Measurements from ENCODE around the gene GCC1.

The GCC1 gene

GRCh38 chr7:127586346-127586745 is 950 bp upstream of the GCC1 start:
- TF ChIP-seq CTCF (IDR thresholded peaks at IDR 0.05), result no peak
- DNase-seq (ENCODE audit: low spot score), result no peak
- peak overlapping the region; percentile 93 for H3K4me3 ChIP-seq
- H3K27ac ChIP-seq, result peak overlapping the region in 1 of 2 donors; percentile 93

DNA sequence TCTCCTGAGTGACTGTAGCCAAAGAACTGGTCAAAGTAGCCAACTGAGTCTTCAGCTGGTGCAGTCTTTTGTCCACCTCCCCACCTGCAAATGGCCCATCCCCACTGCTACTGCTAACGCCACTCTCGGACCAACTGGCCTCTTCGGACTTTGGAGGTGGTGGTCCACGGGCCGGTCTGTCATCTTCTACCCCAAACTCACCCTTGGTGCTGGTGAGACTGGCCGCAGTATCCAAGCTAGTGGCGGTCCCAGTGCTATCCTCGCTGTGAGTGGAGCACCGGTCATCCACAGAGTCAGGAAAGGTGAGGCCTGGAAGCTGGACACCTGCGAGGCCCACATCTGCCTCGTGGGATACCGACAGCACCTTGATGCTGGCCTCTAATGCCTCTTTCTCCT is 750 bp downstream of the GCC1 start:
- peak overlapping the region; percentile 76 to 93 for H3K27ac ChIP-seq
- no peak for DNase-seq (ENCODE audit: low spot score)

GRCh38 chr7:127582361-127582760 is 3.0 kb downstream of the GCC1 start:
- TF ChIP-seq CTCF (IDR thresholded peaks at IDR 0.05), result no peak
- no peak for DNase-seq (ENCODE audit: low spot score)
- Histone ChIP-seq H3K27ac (no peak overlapping the region), H3K4me3 (no peak overlapping the region)

More for the DNA sequence above, 750 bp downstream of the GCC1 start:
- H3K4me3 ChIP-seq, result peak overlapping the region; percentile 93
- no peak for TF ChIP-seq CTCF (IDR thresholded peaks at IDR 0.05)

DNA sequence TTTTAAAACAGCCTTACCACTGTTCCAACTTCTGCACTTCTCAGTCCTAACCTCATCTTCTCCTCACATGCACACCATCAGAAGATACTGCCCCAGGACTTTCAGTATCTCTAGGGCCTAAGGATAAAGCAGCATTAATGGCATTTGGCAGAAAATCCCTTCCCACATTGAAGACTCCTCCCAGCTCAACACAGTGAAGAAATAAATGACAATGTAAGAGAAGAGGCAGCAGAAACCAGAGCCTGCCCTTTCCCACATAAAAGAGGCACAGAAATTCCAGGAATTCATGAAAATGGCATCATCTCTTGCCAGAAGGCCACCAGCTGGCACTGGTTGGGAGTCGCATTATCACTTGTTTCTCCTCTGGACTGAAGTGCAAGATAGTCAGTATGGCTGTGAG is 3.7 kb downstream of the GCC1 start:
- TF ChIP-seq CTCF (IDR thresholded peaks at IDR 0.05), result no peak
- no peak for DNase-seq (ENCODE audit: low spot score)
- no peak overlapping the region for H3K4me3 ChIP-seq
- no peak overlapping the region for H3K27ac ChIP-seq

DNA sequence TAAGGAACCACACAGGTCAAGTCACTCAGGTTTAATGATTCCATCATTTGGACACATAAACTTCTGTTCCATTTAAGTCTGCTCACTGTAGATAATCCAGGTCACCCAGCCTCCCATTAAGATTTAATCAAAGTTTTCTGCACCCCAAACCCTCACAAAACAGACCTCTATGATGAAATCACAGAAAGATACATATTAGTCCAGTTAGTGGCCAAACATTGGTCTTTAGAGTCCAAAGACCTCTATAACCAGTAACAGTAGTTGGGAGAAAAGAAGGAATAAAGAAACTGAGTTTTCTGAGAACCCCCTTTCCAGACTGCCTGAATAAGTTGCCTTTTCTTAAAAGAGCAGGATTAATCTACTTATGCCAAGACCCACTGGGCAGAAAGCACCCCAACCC is 4.8 kb downstream of the GCC1 start:
- H3K27ac ChIP-seq, result no peak overlapping the region
- no peak overlapping the region for H3K4me3 ChIP-seq
- DNase-seq (ENCODE audit: low spot score), result no peak
- TF ChIP-seq CTCF (IDR thresholded peaks at IDR 0.05), result no peak

DNA sequence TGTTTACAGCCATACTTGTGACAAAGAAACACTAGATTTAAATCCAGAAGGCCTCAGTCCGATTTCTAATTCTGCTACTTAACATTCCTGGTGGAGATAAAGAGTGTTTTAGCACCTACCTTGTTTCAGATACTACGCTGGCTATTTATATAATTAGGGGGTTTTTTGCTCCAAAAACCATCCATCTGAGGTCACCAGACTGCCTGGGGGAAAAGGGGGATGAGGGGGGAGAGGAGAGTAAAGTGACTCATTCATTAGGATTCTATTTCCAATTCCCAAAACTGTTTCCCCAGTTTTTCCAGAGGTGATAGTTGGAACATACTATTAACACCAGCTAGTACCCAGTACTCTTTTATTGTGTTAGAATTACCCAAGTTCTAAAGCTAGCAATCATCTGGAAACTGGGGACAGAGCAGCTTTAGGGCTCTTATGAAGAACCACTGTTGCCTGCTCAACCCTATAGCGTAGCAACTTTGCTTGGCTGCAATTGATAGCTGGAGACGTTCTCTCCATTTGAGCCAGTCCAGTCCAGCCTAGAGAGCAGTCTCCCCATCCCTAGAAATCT is 6.6 kb downstream of the GCC1 start:
- Histone ChIP-seq H3K4me3 (no peak overlapping the region), H3K27ac (no peak overlapping the region)
- no peak for TF ChIP-seq CTCF (IDR thresholded peaks at IDR 0.05)
- DNase-seq (ENCODE audit: low spot score), result no peak

- Histone ChIP-seq H3K4me3 (no peak overlapping the region), H3K27ac (no peak overlapping the region)
- no peak for DNase-seq (ENCODE audit: low spot score)
- TF ChIP-seq CTCF (IDR thresholded peaks at IDR 0.05), result no peak
These were observed 7.2 kb downstream of the GCC1 start for GRCh38 chr7:127578036-127578684.

Data from coronary artery (tissue), 2 donors.